Stimulated activated CD4-positive, alpha-beta T cell treated with anti-CD3 and anti-CD28 coated beads, Interleukin-12 subunit alpha, Interleukin-12 subunit beta, amount 100 ng/mL, for 4 hours (primary cell): ENCODE data around the gene UNC79.

Source experiments
- DNase-seq: peaks from one replicate; pipeline ENCODE4 v3.0.0-alpha.2; 2020

UNC79 gene

DNA sequence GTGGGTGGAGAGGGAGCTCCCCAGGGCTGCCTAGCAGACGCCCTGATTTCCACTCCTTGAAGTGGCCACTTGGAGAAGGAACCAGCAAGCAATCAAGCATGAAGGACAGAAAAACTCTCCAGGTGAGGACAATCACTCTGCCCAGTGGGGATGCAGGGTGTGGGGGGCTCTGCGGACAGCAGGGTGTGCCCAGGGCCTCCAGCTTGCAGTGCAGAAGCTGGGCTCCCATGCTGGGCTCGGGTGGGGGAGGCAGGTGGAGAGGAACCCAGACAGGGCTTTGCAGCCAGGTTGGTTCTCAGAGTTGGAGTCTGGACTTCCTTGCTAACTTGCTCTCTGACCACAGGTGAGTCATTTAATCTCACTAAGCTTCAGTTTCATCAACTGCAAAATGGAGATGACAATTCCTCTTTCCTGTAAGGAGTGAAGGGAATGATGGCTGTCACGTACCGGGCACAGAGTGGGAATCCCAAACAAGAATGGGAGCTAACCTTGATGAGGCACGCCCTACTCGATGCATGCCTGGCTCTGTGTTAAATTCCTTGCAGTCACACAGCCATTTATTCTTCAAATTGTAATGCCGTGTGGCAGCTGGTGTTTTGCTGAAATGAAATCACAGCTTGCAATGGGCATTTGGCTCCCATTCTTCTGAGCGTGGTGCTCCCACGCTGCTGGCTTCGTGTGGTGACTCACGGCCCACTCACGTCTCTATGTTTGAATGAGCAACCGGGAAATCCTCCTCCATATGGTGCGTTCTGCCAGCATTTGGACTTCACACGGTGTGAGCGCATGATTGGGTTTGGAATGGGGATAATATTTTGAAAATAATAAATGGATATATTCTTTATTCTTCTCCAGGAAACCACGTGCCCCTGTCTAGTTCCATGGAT, 282.3 kb downstream of the UNC79 start:
- no peak for DNase-seq

DNA sequence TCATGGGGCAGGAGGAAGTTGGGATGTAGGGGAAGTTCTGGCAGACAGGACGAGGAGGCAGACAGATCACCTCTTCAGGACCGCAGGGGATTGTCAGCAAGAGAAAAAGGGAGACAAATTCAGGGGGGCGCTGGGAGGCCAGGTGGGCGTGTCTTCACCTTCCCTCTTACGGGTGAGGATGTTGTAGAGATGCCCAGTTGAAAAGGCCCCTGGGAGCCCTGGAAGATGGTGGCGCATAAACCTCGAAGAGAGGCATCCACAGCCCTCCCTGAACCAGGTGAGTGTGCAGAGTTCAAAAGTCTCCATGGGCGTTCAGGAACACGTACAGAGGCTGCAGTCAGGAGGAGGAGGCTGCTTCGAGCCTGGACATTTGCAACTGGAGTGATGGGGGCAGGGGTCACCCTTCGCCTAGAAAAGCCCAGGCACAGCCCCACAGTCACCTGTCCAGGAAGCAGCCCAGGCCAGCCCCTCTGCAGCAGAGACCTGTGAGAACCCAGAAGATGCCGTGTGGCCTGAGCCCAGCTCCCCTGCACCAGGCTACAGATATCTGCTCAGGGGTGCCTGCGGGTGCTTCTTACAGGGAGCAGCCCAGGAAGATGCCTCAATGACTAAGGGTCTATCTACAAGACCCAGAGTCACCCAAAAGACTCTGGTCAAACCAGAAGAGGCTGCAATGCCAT, 283.1 kb downstream of the UNC79 start:
- no peak for DNase-seq

DNA sequence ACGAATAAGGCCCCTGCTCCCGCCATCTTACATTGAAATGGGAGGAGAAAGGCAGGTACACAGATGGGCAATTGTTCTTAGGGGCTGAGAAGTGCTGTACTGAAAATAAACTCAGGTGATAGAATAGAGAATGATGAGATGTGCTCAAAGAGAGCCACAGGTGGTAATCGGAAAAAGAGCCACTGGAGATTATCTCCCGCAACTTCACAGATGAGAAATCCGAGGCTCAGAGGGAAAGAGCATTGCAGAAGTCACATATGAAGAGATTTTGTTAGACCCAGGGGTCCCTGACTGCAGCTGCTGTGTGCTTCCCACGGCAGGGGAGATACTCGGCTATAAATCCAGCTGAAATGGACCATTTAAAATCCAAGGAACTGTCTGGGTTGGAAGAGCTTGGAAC, 283.9 kb downstream of the UNC79 start:
- DNase-seq, result no peak

DNA sequence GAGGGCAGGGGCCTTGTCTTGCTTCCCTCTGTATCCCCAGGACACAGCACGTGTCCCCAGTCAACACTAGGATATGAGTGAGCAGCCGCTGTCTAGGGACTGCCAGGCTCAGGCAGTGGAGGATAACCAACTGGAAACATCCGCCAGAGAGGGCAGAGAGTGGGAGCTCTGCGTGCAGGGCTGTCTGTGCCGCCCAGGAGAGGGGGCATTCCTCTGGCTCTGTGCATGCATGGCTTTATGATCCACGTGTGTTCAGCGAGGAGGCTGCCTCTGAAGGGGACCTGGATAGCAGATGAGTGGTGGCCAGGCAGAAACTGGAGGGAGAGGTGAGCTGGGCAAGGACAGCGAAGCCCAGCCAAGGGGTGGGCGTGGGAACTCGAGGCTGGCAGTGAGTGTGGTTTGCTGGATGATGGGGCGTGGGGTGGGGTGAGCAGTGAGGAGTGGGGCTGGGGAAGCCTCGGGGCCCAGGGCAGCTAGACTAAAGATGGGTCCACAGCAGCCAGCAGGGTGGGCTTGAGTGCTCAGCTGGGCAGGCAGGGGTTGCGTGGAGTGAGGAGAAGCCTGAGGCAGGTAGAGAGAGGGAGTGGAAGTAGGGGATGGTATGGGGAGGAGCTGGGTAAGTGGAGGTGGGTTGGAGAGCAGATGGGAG, 284.7 kb downstream of the UNC79 start:
- no peak for DNase-seq

DNA sequence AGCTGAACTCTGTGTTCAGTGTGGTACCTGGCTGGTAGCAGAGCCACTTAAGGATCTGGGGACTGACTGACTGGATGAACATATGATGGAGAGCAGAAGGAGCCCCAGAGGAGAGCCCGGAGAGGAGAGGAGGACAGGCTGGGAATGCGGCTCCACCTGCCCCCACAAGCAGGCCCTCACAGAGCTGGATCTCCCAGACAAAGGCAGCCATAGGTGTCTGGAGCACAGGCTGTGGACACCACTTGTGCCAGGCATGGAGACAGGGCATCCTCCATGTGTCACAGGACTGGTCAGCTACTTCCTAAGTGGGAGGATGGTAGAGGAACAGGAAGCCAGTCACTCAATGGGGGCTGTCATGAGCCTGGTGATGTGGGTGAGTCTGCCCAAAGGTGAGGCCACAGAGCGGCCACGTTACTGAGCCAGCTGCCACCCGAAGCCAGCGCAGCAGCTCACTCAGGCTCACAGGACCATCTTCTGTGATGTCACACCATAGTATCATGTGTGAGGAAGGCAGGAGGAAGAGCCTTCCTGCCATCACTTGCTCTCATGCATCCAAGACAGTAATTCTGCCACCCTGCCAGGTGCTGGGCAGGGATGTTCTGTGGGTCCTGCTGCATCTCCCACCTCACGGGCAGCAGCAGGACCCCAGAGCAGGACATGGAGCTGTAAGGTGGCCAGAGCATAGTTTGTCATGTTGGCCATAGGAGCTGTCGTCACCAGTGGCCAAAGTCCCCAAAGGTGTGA, 285.4 kb downstream of the UNC79 start:
- no peak for DNase-seq

DNA sequence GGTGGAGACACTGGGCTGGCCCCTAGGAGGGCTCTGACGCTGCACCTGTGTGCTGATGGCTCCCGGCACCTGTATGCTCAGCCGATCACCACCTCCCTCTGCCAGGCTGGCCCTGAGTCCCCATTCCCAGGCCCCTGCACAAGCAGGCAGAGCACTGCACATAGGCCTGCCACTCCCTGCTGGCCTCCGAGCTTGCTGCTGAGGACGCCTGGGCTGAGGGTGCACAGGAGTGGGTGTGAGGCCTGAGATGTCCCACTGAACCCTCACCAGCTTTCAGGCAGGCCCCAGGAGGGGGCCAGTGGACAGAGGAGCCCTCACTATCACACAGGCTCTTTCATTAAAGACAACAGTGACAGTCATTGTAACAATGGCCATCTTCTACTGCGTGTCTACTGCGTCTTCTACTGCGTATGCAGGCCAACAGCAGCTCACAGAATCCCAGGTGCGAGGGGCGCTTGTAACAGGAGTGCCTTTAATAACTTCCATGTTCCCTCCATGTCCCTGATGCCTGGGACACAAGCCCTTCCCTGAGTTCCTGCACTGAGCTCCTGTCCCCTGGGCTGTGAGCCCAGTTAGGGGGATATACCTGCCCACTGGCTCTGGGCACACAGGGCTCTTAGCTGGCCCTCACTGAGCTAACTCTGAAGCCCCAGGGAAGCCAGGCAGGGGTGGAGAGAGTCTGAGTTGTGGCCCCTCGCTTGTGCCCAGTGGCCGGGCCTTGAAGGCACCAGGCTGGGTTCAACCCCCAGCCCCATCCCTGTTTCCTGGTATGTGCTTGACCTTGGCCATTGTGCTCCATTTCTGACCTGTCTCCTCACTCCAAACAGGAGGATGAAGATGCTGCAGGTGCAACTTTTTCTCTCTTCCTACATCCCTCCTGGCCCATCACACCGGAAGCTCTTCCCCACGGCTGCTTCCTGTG, 286.3 kb downstream of the UNC79 start:
- no peak for DNase-seq

DNA sequence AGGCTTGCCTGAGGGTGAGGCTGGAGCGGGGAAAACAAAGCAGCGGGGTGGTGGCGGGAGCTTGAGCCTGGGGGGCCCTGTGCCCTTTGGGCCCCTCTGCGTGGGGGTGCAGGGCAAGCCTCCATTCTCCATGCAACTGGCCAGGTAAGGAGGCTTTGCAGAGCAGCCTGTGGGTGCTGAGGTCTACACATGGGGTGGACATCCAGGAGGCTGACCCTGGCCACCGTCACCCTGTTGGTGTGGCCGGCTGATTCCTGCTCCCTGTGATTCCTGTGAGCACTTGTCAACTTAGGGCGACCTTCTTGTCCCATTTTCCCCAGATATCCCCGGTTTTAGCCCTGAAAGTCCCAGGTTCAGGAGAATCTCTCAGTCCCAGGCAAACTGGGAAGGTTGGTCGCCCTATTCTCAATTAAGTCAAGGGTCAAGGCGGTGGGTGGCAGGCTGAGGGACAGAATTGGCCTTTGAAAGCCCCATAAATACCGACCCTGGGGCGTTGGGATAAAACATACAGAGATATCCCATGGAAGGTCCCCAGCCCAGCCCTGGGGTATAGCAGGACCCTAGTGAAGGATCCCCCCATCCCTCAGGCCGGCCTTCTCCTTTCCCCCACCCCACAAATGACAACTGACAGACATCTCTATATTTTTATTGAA, 287.1 kb downstream of the UNC79 start:
- no peak for DNase-seq

DNA sequence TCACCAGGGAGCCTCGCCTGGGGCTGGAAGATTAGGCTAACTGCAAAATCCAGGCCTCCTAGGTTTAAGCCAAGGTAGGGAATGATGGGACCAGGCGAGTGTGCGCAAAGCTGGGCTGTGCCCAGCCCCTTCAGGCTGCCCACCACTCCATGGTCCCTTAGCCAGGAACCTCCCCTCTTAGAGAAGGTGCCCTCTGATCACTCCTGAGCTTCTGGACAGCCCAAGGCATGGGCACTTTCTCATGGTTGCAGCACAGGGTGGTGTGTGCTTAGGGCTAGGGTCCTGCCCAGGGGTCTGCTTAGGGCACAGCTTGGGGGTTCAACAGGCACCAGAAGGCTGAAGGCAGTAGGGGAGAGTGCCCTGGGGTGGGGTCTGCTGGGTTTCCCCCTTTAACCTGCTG, 288.5 kb downstream of the UNC79 start:
- no peak for DNase-seq

DNA sequence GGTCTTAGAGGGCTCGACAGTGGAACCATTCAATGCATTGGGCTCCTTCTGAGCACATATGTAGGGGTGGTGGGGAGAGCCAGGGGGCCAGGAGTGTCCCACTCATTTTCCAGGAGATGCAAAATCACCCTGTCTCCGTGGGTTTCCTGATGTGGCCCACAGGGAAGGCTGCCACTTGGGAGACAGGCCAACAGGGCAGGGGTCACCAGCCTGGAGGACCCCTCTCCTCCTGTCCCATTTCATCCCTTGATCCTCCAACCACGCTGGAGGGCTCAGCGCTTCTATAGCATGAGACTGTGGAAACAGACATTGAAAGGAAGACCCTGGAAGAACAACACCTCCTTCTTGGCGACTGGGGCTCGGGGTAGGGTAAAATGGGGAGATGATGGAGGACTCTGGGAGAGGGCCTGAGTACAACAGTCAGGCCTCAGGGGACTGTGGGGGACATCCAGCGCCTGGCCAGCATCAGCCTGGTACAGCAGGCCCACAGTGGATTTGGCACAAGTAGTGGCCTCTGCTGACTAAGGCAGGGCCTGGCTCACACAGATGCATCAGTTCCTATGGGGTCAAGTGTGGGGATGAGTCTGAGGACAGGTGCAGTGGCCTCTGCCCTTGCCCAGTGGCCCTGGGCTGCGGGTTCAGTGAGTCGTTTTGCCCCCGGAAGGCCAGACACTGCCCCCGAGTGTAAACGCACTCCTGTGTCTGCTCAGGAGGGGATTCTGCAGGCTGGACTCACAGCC, 289.5 kb downstream of the UNC79 start:
- DNase-seq, result no peak

DNA sequence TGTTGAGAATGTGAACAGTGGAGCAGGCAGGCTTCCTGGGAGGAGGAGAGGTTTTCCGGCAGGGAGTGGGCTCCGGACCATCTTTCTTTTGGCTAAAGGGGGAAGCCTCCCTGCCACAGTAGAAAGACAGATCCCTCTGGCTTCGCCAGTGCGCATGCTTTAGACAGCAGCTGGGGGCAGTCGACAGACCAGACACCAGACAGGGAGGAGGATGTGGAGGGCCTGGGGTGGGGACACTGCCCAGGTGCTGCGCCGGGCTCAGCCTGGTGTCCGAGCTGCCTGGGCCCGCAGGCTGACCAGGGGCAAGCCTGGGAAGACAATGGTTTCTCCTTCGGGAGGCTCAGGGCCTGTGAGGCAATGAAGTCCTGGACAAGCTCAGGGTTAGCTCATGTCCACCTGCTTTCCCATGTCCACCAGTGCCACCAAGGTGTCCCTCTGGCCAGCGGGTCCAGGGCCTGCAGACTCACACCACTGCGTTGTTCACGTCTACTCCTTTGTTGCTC, 290.3 kb downstream of the UNC79 start:
- no peak for DNase-seq

DNA sequence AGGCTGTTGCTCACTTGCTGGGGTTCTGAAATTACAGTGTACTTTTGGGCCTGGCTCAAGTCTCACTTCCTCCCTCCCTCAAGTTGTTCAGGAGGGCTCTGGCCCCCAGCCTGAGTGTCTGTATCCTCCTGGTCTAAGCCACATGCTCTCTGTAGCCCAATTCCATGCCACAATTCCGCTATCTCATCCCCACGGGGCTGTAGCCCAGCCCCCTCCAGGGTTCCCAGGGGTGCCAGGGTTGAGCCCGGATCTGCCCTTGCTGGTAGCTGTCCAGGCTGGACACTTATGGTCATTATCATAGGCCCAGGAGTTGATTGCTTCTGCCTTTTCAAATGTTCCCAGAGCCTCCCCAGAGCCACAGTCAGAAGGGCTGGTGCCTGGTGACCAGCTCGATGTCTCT, 292.3 kb downstream of the UNC79 start:
- no peak for DNase-seq

DNA sequence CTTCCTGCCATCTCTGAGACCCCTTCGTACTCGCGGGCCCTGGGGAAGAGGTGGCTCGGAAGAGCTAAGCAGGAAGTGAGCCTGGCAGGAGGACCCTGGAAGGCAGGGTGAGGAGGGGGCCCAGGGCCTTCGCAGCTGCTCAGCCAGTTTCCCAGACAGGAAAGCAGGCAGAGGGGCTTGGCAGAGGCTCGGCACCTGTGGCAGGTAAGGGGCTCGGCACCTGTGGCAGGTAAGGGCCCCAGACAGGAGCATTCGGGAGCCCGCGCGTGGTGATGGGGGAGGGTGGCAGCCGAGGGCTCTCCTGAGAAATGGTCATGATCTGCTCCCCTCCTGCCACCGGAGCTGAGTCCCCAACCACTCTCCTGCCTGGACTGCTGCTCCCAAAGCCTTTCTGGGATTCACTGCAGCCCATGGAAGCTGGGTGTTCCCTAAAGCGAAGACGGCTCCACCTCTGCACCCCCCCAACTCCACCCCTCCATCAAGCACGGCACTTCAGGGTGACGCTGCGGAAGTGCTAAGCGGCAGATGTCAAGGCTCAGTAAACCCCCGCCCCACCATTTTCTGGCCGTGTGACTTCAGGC, 294.4 kb downstream of the UNC79 start:
- DNase-seq, result no peak

DNA sequence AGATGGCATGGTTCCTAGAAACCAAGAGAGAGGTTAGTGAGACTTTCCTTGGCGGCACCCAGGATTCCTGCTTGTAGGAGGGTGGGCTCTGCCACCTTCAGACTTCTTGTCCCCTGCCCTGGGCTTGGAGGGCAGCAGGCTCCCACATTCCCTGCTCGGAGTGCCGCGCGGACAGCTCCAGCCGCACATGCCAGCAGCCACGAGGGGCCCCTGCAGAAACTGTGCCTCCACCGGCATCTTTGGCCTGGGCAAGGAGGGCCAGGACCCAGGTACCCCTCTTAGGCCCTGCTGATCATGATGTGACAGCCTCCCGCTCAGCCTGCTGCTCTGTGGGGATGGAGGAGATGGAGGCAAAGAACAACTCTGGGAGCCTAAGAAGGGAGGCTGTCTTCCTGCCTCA, 295.3 kb downstream of the UNC79 start:
- no peak for DNase-seq

DNA sequence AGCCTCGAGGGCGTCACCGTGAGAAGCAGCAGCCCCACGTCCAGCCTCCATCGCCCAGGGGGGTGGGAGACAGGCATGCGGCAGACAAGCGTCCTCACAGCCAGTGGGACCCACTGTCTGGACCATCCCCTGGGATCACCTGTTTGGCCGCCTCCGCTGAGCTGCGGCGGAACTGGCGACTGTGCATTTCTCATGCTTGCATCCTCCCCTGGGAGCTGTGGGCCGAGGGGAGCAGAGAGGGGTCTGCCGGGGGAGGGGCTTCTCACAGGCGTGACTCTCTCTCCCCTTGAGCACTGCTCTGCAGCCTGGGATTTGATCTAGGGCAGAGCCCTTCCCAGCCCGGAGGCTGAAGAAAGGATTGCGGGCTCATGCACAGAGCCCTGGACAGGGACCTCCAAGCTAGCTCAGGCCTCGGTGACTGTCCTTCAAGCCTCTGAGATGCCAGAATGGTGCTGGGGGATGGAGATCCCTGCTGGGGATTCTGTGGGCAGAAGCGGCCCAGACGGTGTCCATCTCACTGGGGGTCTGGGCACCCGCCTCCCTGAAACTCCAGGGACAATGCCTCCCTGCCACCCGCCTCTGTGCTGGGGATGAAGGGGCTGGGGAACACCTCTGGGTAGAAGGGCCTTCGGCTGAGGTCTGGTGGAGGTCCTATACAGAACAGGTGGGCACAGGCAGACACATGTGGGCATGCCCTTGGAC, 296.5 kb downstream of the UNC79 start:
- no peak for DNase-seq

DNA sequence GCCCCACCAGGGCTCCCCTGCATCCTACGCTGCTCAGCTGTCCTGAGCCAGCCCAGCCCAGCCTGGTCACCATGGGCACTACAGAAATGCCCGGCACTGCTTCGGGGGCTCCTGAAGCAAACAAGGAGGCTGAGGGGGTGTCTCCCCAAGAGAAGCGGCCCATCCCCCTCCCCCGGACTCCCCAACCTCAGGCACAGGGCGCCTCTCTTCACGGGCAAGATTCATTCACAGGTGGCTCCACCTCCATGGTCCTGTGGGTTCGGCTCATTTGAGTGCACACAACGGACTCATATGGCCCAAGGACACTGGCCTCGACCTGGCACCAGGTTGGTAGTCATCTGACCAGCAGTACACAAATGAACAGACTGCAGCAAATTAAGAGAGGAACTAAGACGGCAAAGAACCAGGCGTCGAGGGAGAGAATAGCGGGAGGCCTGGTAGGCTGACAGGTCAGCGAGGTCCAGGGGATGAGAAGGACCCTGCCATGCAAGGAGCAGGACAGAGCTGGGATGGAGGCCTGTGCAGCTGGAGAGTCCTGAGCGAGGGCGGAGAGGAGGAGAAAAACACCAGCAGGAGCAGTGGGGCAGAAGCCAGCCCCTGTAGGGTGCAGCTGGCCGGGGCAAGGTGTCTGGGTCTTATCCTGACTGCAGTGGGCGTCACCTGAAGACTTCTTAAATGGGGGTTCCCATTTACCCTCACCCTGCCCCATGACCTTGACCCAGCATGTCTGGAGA, 297.3 kb downstream of the UNC79 start:
- DNase-seq, result no peak

DNA sequence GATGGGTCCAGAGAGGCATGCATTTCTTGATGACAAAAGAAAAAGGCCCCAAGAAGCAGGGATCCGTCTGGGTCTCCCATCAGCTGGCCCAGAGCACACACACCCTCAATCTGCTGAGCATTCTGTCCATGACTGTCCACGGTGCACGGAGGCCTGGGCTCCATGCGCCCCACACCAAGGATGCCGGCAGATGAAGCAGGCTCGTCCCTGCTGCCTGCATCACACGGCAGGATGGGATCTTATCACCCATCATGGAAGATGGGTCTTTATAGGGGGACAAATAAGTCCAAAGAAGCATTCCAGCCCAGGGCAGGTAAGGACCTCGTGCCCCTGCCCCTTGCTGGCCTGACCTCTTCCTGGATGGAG, 297.9 kb downstream of the UNC79 start:
- no peak for DNase-seq

DNA sequence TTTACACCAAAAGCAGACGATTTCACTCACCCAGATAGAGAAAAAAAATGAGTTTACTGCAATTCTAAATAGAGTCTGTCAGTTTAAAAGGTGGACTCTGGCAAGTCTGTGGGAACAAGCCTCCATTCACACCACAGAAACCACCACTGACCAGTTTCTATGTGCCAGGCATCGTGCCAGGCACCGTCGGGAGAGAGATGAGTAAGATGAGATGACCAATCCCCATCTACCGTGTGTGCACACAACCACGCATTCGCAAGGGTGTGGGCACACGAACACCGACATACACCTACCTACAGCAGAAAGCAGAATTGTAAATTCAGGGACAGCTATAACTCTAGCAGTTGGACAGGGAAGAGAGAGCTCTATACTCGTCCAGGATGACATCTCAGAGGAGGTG, 299.3 kb downstream of the UNC79 start:
- no peak for DNase-seq

DNA sequence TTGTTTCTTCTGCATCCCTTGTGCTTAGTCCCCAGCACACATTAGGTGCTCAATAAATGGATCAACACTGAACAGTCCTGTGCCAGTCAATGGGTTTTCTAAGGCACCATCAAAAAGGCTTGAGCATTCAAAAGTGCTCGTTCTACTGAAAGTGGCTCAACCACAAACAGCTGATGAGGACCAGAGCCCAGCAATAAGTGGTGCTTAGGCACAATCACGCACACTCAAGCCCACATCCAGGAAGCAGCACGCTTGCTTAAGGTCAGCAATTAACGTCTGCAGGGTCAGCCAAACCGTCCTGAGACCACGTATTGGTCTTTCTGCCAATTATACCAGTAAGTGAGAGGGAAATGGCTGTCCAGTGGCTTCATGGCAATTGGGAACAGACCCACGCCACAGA, 301.0 kb downstream of the UNC79 start:
- DNase-seq, result no peak

DNA sequence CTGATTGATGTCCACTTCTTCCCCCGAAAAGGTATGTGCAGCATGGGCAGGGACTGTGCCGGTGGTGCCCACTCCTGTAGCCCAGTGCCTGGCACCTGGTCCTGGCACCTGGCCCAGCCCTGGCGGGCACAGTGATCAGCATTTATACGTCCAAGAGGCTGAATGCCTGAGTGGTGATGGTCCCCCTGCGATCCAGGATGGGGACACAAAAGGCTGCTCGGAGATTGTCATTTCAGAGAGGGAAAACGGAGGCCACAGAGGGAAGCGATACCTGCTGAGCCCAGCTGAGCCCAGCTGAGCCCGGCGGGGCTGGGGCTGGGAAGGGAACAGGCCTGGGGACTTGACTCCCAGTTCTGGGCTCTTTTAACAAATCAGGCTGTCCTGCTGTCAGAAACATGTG, 301.8 kb downstream of the UNC79 start:
- no peak for DNase-seq
